Measurements from ENCODE around the gene MGAT1. TPM values are rescaled to one million over a fixed set of nuclear protein-coding genes. Genes with fewer than 3 reads are reported as not detected.

The MGAT1 gene
- total RNA-seq, 1 donor: 113 TPM

DNA sequence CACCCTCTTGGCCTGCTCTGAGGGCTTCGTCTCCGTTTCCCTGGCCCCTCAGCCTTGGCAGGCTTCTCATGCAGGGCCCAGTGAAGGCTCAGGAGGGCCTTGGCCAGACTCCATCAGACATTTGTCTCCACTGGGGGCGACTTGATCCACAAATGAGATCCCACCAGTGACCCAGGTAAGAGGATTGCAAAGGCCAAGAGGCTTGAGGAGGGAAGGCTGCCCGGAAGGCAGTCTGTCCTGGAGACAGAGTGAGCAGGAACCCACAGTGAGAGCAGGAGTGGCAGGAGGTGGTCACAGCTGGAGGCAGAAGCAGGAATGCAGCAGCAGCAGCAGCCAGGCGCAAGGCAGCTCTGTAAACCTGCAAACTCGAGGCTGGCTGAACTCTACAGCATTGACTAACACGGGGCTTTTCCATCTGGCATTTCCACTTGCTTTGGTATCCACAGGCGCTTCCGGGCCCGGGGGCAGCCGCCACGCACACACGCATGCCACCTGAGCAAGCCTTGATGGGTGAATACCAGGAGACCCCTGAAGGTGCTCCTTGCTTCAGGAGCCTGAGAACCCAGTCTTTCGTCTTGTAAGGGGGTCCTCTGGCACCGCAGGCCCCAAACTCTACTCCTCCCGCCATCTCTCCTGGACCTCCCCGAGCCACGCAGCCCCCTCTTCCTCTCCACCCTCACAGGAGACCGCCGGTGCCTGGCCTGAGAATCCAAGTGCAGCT is 14.7 kb downstream of the MGAT1 start:
- Histone ChIP-seq H3K36me3 (ENCODE audit: insufficient read depth, low read length) (peaks cover 24% of the 10 kb centered on the region), H4K20me1 (ENCODE audit: insufficient read depth, low read length) (peaks cover 27% of the 10 kb centered on the region), H3K79me2 (ENCODE audit: insufficient read depth, low read length) (peaks cover 61% of the 10 kb centered on the region), H2AFZ (ENCODE audit: low read length) (no peak overlapping the region), H3K9me3 (ENCODE audit: low read depth, low read length) (no peaks in the 10 kb centered on the region), H3K4me1 (ENCODE audit: insufficient read depth, low read length) (peaks cover 30% of the 10 kb centered on the region), H3K4me2 (ENCODE audit: insufficient read depth, low read length) (no peak overlapping the region), H3K27ac (ENCODE audit: low read depth, low read length) (peak overlapping the region; percentile 93), H3K27me3 (ENCODE audit: insufficient read depth, low read length) (no peaks in the 10 kb centered on the region), H3K4me3 (ENCODE audit: insufficient read depth, low read length) (no peak overlapping the region)
- peak; percentile 79 for DNase-seq (ENCODE audit: insufficient read length, low spot score, missing footprints)
- TF ChIP-seq, protein P1, sequence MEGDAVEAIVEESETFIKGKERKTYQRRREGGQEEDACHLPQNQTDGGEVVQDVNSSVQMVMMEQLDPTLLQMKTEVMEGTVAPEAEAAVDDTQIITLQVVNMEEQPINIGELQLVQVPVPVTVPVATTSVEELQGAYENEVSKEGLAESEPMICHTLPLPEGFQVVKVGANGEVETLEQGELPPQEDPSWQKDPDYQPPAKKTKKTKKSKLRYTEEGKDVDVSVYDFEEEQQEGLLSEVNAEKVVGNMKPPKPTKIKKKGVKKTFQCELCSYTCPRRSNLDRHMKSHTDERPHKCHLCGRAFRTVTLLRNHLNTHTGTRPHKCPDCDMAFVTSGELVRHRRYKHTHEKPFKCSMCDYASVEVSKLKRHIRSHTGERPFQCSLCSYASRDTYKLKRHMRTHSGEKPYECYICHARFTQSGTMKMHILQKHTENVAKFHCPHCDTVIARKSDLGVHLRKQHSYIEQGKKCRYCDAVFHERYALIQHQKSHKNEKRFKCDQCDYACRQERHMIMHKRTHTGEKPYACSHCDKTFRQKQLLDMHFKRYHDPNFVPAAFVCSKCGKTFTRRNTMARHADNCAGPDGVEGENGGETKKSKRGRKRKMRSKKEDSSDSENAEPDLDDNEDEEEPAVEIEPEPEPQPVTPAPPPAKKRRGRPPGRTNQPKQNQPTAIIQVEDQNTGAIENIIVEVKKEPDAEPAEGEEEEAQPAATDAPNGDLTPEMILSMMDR (IDR thresholded peaks at IDR 0.05; ENCODE audit: extremely low read depth, low read depth, low read length): no peak

DNA sequence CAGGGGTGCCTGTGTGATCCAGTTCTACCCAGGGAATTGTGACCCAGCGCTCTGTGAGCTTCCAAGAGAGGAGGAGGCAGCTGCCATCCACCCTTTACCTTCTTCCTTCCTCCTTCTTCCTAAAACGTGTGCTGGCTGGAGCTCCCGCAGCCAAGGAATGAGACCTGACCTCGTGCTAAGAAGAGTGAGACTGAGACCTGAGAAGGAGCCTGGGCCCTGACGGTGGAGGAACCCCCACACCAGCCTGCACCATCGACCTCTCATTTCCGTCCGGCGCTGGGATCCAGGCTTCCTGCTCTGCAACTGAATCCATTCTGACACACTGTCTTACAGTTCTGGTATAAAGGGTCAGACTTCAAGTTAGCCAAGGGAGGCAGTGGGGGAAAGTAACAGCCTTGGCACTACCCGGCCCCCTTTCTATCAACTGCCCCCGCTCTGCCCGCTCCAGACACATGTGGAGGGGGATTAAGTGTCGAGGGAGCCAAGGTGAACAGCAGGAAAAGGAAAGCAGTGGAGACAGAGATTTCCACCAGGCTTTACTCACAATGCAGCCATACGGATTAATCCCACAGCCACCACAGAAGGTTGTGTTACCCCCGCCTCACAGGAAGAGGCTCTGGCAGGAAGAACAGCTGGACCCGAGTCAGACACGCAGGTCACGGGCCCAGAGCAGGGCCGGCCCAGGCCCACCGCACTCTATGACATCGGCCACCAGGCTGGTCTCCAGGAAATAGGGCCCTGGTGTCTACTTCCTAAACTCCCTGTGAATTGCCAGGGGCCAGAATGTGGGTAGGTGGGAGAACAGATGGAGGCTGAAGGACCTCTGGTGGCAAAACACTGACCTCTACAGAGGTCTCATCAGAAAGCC is 15.8 kb downstream of the MGAT1 start:
- Histone ChIP-seq H3K27ac (ENCODE audit: low read depth, low read length) (peak overlapping the region; percentile 93), H3K36me3 (ENCODE audit: insufficient read depth, low read length) (peaks cover 24% of the 10 kb centered on the region), H3K27me3 (ENCODE audit: insufficient read depth, low read length) (no peaks in the 10 kb centered on the region), H3K4me2 (ENCODE audit: insufficient read depth, low read length) (peak overlapping the region; percentile 67), H3K4me1 (ENCODE audit: insufficient read depth, low read length) (peaks cover 30% of the 10 kb centered on the region), H3K9me3 (ENCODE audit: low read depth, low read length) (no peaks in the 10 kb centered on the region), H2AFZ (ENCODE audit: low read length) (no peak overlapping the region), H3K79me2 (ENCODE audit: insufficient read depth, low read length) (peaks cover 50% of the 10 kb centered on the region), H3K4me3 (ENCODE audit: insufficient read depth, low read length) (no peak overlapping the region), H4K20me1 (ENCODE audit: insufficient read depth, low read length) (peaks cover 22% of the 10 kb centered on the region)
- TF ChIP-seq, protein P1 (IDR thresholded peaks at IDR 0.05; ENCODE audit: extremely low read depth, low read depth, low read length): no peak
- peak; percentile 83 for DNase-seq (ENCODE audit: insufficient read length, low spot score, missing footprints)

DNA sequence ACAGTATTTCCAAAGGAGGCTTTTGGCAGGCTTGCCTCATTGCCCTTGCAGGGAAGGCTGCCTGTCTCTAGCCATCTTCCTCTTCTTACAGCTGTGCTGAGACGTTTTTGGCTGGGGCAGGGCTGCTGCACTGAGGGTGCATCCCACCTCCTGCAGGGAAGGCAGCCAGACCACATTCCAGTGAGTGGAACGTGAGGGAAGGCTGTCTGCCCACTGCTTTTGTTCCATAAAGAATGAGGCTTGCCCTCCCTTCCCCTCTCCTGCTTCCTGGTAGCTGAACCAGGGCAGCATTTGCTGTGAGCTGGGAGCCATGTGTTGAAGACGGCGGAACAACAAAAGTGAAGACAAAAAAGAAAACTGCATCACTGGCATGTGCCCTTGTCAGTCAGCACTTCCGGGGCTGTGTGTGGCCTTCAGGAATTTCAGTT is 16.8 kb downstream of the MGAT1 start:
- TF ChIP-seq, protein P1 (IDR thresholded peaks at IDR 0.05; ENCODE audit: extremely low read depth, low read depth, low read length): no peak
- peak overlapping the region; percentile 20 for H2AFZ ChIP-seq (ENCODE audit: low read length)

More for the DNA sequence above, 16.8 kb downstream of the MGAT1 start:
- Histone ChIP-seq H3K27ac (ENCODE audit: low read depth, low read length) (peak overlapping the region; percentile 93), H4K20me1 (ENCODE audit: insufficient read depth, low read length) (peaks cover 12% of the 10 kb centered on the region), H3K4me3 (ENCODE audit: insufficient read depth, low read length) (peak overlapping the region; percentile 51), H3K79me2 (ENCODE audit: insufficient read depth, low read length) (peaks cover 41% of the 10 kb centered on the region), H3K4me2 (ENCODE audit: insufficient read depth, low read length) (peak overlapping the region; percentile 67), H3K4me1 (ENCODE audit: insufficient read depth, low read length) (peaks cover 30% of the 10 kb centered on the region), H3K36me3 (ENCODE audit: insufficient read depth, low read length) (peaks cover 14% of the 10 kb centered on the region), H3K27me3 (ENCODE audit: insufficient read depth, low read length) (no peaks in the 10 kb centered on the region), H3K9me3 (ENCODE audit: low read depth, low read length) (no peaks in the 10 kb centered on the region)
- peak; percentile 84 for DNase-seq (ENCODE audit: insufficient read length, low spot score, missing footprints)
